Fibroblast of lung (primary cell): ENCODE results near the gene POLR2H. TPM values are rescaled to one million over a fixed set of nuclear protein-coding genes. Genes with fewer than 3 reads are reported as not detected.
A peak's percentile ranks its signal among the peaks of the same experiment; 100 is the strongest.

Experiments used
- DNase-seq, 2 donors: peaks; one replicate each; pipeline versions ENCODE4 v3.0.0 to v3.0.0-alpha.2; 2010; ENCODE audit warnings: low read depth in 2 of 2
- H2AFZ ChIP-seq: 2 replicates; pipeline ENCODE4 v1.5.1; 2012; ENCODE audit warnings: low read length, control low read depth, inconsistent platforms
- H3K27ac ChIP-seq: 2 replicates; pipeline ENCODE4 v1.5.1; 2011; ENCODE audit warnings: low read length, control low read depth; ENCODE audit not compliant: insufficient read depth
- H3K27me3 ChIP-seq: 2 replicates; pipeline ENCODE4 v1.5.1; 2011; ENCODE audit warnings: mild to moderate bottlenecking, low read length; ENCODE audit not compliant: control insufficient read depth, insufficient read depth
- H3K36me3 ChIP-seq: 2 replicates; pipeline ENCODE4 v1.5.1; 2011; ENCODE audit warnings: low read length; ENCODE audit not compliant: control insufficient read depth, insufficient read depth
- H3K4me1 ChIP-seq: 2 replicates; pipeline ENCODE4 v1.5.1; 2011; ENCODE audit warnings: low read length; ENCODE audit not compliant: control insufficient read depth, insufficient read depth; ENCODE audit errors: extremely low read depth
- H3K4me2 ChIP-seq: 2 replicates; pipeline ENCODE4 v1.5.1; 2011; ENCODE audit warnings: low read length, control low read depth; ENCODE audit not compliant: insufficient read depth; ENCODE audit errors: extremely low read depth
- H3K4me3 ChIP-seq, 4 experiments: fragments of 200-600 bp in 1 of 4; sonication (generic) in 1 of 4; replicated peaks in 1 of 4; 2 replicates each; pipeline ENCODE4 v1.5.1; 2011 to 2016; ENCODE audit warnings: low read length in 4 of 4, low read depth in 3 of 4, mild to moderate bottlenecking in 3 of 4, control low read depth in 2 of 4, inconsistent platforms in 1 of 4, mixed read lengths in 1 of 4; ENCODE audit not compliant: insufficient read depth in 1 of 4; ENCODE audit errors: control extremely low read depth in 1 of 4
- H3K79me2 ChIP-seq: 2 replicates; pipeline ENCODE4 v1.5.1; 2012; ENCODE audit warnings: mild to moderate bottlenecking, low read length, inconsistent platforms; ENCODE audit not compliant: control insufficient read depth, insufficient read depth
- H3K9ac ChIP-seq: 2 replicates; pipeline ENCODE4 v1.5.1; 2011; ENCODE audit warnings: mild to moderate bottlenecking, low read length, control low read depth; ENCODE audit not compliant: insufficient read depth
- H3K9me3 ChIP-seq: 2 replicates; pipeline ENCODE4 v1.5.1; 2012; ENCODE audit warnings: low read depth, low read length; ENCODE audit not compliant: control insufficient read depth, insufficient read depth
- H4K20me1 ChIP-seq: 2 replicates; pipeline ENCODE4 v1.5.1; 2011; ENCODE audit warnings: low read length; ENCODE audit not compliant: control insufficient read depth, insufficient read depth; ENCODE audit errors: extremely low read depth
- EZH2 ChIP-seq: IDR thresholded peaks from 2 replicates; pipeline ENCODE4 v1.5.1; 2012; ENCODE audit warnings: low read length, control low read depth, mild to moderate bottlenecking; ENCODE audit errors: missing control alignments
- polyA plus RNA-seq, 2 donors: library from polyadenylated mRNA; depleted of rRNA in 1 of 2; stranded (reverse) in 1 of 2; unstranded in 1 of 2; fragments of >200 nt; gene quantifications; 2 replicates each; pipeline ENCODE4 v1.2.1, GENCODE V29; 2011 to 2012; ENCODE audit warnings: missing spikeins in 1 of 2
- total RNA-seq: library from RNA; depleted of rRNA; stranded (reverse); fragments of >200 nt; gene quantifications from 2 replicates; pipeline ENCODE4 v1.2.1, GENCODE V29; 2014
- TF ChIP-seq, protein P1 (sequence below), 2 donors: IDR thresholded peaks in 1 of 2; conservative IDR thresholded peaks in 1 of 2; 1 replicate in 1 of 2; 2 replicates in 1 of 2; pipeline ENCODE4 v1.5.1; 2011 to 2012; ENCODE audit warnings: low read length in 2 of 2, control low read depth in 1 of 2, inconsistent platforms in 1 of 2, low read depth in 1 of 2, mild to moderate bottlenecking in 1 of 2

Gene POLR2H
- total and polyA plus RNA-seq, 2 donors (not counting 1 experiment from before 2014, with no cell fraction given) = 62.4 to 100 TPM

DNA sequence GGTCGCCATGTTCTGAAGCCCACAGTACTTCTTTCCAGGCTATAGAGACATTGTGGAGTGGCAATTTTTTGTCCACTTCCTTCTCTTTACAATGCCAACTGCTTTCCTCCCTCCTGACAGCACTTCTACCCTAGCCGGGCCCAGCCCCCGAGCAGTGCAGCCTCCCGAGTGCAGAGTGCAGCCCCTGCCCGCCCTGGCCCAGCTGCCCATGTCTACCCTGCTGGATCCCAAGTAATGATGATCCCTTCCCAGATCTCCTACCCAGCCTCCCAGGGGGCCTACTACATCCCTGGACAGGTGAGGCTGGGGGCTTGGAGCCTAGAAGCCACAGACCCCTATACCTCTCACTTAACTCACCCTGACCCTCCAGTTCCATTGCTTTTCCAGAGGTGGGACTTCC is 44.3 kb upstream of the POLR2H start:
- Histone ChIP-seq H3K4me1 (peaks cover 23% of the 10 kb centered on the region), H3K27ac (no peak overlapping the region), H3K4me3 (peak overlapping the region; percentile 90 to 98 (median 95)), H3K36me3 (peaks cover 29% of the 10 kb centered on the region), H3K79me2 (peaks cover 74% of the 10 kb centered on the region), H3K9me3 (no peaks in the 10 kb centered on the region), H3K4me2 (peak overlapping the region; percentile 95), H3K9ac (no peak overlapping the region), H3K27me3 (no peaks in the 10 kb centered on the region), H2AFZ (no peak overlapping the region), H4K20me1 (peaks cover 4% of the 10 kb centered on the region)
- no peak for DNase-seq
- TF ChIP-seq EZH2 = no peak
- TF ChIP-seq, protein P1, sequence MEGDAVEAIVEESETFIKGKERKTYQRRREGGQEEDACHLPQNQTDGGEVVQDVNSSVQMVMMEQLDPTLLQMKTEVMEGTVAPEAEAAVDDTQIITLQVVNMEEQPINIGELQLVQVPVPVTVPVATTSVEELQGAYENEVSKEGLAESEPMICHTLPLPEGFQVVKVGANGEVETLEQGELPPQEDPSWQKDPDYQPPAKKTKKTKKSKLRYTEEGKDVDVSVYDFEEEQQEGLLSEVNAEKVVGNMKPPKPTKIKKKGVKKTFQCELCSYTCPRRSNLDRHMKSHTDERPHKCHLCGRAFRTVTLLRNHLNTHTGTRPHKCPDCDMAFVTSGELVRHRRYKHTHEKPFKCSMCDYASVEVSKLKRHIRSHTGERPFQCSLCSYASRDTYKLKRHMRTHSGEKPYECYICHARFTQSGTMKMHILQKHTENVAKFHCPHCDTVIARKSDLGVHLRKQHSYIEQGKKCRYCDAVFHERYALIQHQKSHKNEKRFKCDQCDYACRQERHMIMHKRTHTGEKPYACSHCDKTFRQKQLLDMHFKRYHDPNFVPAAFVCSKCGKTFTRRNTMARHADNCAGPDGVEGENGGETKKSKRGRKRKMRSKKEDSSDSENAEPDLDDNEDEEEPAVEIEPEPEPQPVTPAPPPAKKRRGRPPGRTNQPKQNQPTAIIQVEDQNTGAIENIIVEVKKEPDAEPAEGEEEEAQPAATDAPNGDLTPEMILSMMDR (conservative IDR thresholded peaks at IDR 0.05 in 1 of 2, IDR thresholded peaks at IDR 0.05 in 1 of 2; ENCODE audit: low read depth in 1 of 2, low read length in 2 of 2) = no peak

DNA sequence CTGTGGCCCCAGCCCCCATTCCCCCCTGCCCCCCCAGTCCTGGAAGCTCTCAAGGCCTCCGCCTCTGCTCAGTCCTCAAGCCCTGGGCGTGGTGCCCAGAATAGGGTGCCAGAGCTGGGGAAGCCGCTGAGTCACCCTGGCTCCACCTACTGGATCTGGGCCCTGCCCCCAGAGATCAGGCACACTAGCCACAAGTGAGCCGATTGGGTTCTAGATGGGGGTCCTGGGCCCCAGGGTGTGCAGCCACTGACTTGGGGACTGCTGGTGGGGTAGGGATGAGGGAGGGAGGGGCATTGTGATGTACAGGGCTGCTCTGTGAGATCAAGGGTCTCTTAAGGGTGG is 41.4 kb upstream of the POLR2H start:
- H3K27ac ChIP-seq = peak overlapping the region; percentile 73
- peak overlapping the region; percentile 67 for H3K4me2 ChIP-seq
- peaks cover 53% of the 10 kb centered on the region for H3K36me3 ChIP-seq
- no peak overlapping the region for H2AFZ ChIP-seq
- TF ChIP-seq, protein P1 (conservative IDR thresholded peaks at IDR 0.05 in 1 of 2, IDR thresholded peaks at IDR 0.05 in 1 of 2; ENCODE audit: low read depth in 1 of 2, low read length in 2 of 2) = no peak
- TF ChIP-seq EZH2 = no peak
- DNase-seq = peak; percentile 96 to 97
- H3K4me1 ChIP-seq = peaks cover 23% of the 10 kb centered on the region
- peaks cover 93% of the 10 kb centered on the region for H3K79me2 ChIP-seq
- H3K4me3 ChIP-seq = peak overlapping the region; percentile 12 to 41 (median 30)
- H3K9me3 ChIP-seq = no peaks in the 10 kb centered on the region
- no peaks in the 10 kb centered on the region for H3K27me3 ChIP-seq
- H3K9ac ChIP-seq = peak overlapping the region; percentile 10
- peaks cover 4% of the 10 kb centered on the region for H4K20me1 ChIP-seq

DNA sequence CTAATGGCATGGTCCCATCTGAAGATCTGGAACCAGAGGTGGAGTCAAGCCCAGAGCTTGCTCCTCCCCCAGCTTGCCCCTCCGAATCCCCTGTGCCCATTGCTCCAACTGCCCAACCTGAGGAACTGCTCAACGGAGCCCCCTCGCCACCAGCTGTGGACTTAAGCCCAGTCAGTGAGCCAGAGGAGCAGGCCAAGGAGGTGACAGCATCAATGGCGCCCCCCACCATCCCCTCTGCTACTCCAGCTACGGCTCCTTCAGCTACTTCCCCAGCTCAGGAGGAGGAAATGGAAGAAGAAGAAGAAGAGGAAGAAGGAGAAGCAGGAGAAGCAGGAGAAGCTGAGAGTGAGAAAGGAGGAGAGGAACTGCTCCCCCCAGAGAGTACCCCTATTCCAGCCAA is 39.8 kb upstream of the POLR2H start:
- Histone ChIP-seq H3K27ac (no peak overlapping the region), H2AFZ (no peak overlapping the region), H3K4me3 (no peak overlapping the region), H3K4me1 (peaks cover 22% of the 10 kb centered on the region), H3K4me2 (no peak overlapping the region), H3K36me3 (peaks cover 59% of the 10 kb centered on the region), H3K27me3 (no peaks in the 10 kb centered on the region), H4K20me1 (peaks cover 3% of the 10 kb centered on the region), H3K9me3 (no peaks in the 10 kb centered on the region), H3K79me2 (peaks cover 88% of the 10 kb centered on the region), H3K9ac (no peak overlapping the region)
- no peak for DNase-seq
- TF ChIP-seq, protein P1 (conservative IDR thresholded peaks at IDR 0.05 in 1 of 2, IDR thresholded peaks at IDR 0.05 in 1 of 2; ENCODE audit: low read depth in 1 of 2, low read length in 2 of 2) = no peak
- no peak for TF ChIP-seq EZH2
